GM20431 (cell line): Measurements from ENCODE around the gene ATP11B.

Source experiments
- in situ Hi-C: fragments of 300-500 bp; cut with MseI, MboI; formaldehyde crosslinking; loops from one replicate; pipeline ENCODE4 v1.15.0; 2020; ENCODE audit warnings: low sequenced_read_pairs; ENCODE audit not compliant: unreplicated experiment

Gene ATP11B

GRCh38 chr3:182792901-182793662 lies at the start of gene ATP11B:
Gene ATP11B, plus strand, starts transcription at chr3:182793504. Its CDS starts 256 bp downstream, at chr3:182793760.
- in situ Hi-C loops, result no loop called here

GRCh38 chr3:182746959-182747358 lies 46.3 kb upstream of the ATP11B start:
- in situ Hi-C loops, result no loop called here

GRCh38 chr3:182755308-182755707 lies 38.0 kb upstream of the ATP11B start:
- in situ Hi-C loops, result no loop called here

GRCh38 chr3:182755712-182756111 lies 37.6 kb upstream of the ATP11B start:
- in situ Hi-C loops, result no loop called here

GRCh38 chr3:182760576-182761164 lies 32.6 kb upstream of the ATP11B start:
- in situ Hi-C loops, result no loop called here

GRCh38 chr3:182763896-182764295 lies 29.4 kb upstream of the ATP11B start:
- in situ Hi-C loops, result no loop called here

- in situ Hi-C loops, result no loop called here
These were observed 28.0 kb upstream of the ATP11B start for GRCh38 chr3:182765287-182765686.

GRCh38 chr3:182766099-182766498 lies 27.2 kb upstream of the ATP11B start:
- in situ Hi-C loops, result no loop called here

- in situ Hi-C loops, result no loop called here
These were observed 24.9 kb upstream of the ATP11B start for GRCh38 chr3:182768413-182768812.

- in situ Hi-C loops, result no loop called here
These were observed 23.6 kb upstream of the ATP11B start for GRCh38 chr3:182769673-182770072.

- in situ Hi-C loops, result no loop called here
These were observed 11.2 kb upstream of the ATP11B start for GRCh38 chr3:182782149-182782548.

GRCh38 chr3:182783106-182783505 lies 10.2 kb upstream of the ATP11B start:
- in situ Hi-C loops, result no loop called here

GRCh38 chr3:182784542-182784941 lies 8.8 kb upstream of the ATP11B start:
- in situ Hi-C loops, result no loop called here

GRCh38 chr3:182785142-182785541 lies 8.2 kb upstream of the ATP11B start:
- in situ Hi-C loops, result no loop called here

GRCh38 chr3:182785756-182786155 lies 7.5 kb upstream of the ATP11B start:
- in situ Hi-C loops, result no loop called here

GRCh38 chr3:182786564-182787196 lies 6.6 kb upstream of the ATP11B start:
- in situ Hi-C loops, result no loop called here

GRCh38 chr3:182787302-182788036 lies 5.8 kb upstream of the ATP11B start:
- in situ Hi-C loops, result no loop called here

- in situ Hi-C loops, result no loop called here
These were observed 3.9 kb upstream of the ATP11B start for GRCh38 chr3:182789371-182789770.

- in situ Hi-C loops, result no loop called here
These were observed 2.7 kb upstream of the ATP11B start for GRCh38 chr3:182790612-182791011.

- in situ Hi-C loops, result no loop called here
These were observed 555 bp downstream of the ATP11B start for GRCh38 chr3:182793663-182794454.
